RWPE2 (cell line): ENCODE results near the gene MYEOV.

Experiments used
- ATAC-seq: fragments of 200-7000 bp; cut with Tn5 transposase; 3 replicates; pipeline ENCODE4 v1.9.1; 2021; ENCODE audit warnings: low read depth
- DNase-seq: peaks from one replicate; pipeline ENCODE4 v3.0.0-alpha.2; 2020; ENCODE audit warnings: low spot score
- H3K27ac ChIP-seq: fragments of 450-650 bp; 2 replicates; pipeline ENCODE4 v1.5.1; 2017; ENCODE audit warnings: mild to moderate bottlenecking; ENCODE audit not compliant: poor library complexity, severe bottlenecking
- H3K27me3 ChIP-seq: fragments of 250-450 bp; sonication (Bioruptor Pico); 2 replicates; pipeline ENCODE4 v1.5.1; 2021; ENCODE audit warnings: mild to moderate bottlenecking, moderate library complexity; ENCODE audit not compliant: insufficient read depth, poor library complexity, severe bottlenecking
- H3K36me3 ChIP-seq: fragments of 250-450 bp; sonication (Bioruptor Pico); 2 replicates; pipeline ENCODE4 v1.5.1; 2020; ENCODE audit warnings: low read depth, mild to moderate bottlenecking, moderate library complexity
- H3K4me1 ChIP-seq: fragments of 250-450 bp; sonication (Bioruptor Pico); 2 replicates; pipeline ENCODE4 v1.5.1; 2021; ENCODE audit warnings: mild to moderate bottlenecking, moderate library complexity; ENCODE audit not compliant: insufficient read depth, poor library complexity, severe bottlenecking
- H3K4me3 ChIP-seq: fragments of 250-450 bp; sonication (Bioruptor Pico); 2 replicates; pipeline ENCODE4 v1.5.1; 2021; ENCODE audit warnings: mild to moderate bottlenecking, moderate library complexity; ENCODE audit not compliant: severe bottlenecking
- H3K9me3 ChIP-seq: fragments of 250-450 bp; sonication (Bioruptor Pico); 2 replicates; pipeline ENCODE4 v1.5.1; 2021; ENCODE audit warnings: mild to moderate bottlenecking, moderate library complexity; ENCODE audit not compliant: severe bottlenecking
- CTCF ChIP-seq: fragments of 450-650 bp; IDR thresholded peaks from one replicate; pipeline ENCODE4 v1.5.1; 2017; ENCODE audit warnings: mild to moderate bottlenecking, moderate library complexity; ENCODE audit not compliant: poor library complexity, severe bottlenecking

The MYEOV gene

GRCh38 chr11:69288883-69289242, 5.1 kb upstream of the MYEOV start:
- H3K36me3 ChIP-seq = no peaks in the 10 kb centered on the region
- no peak overlapping the region for H3K27ac ChIP-seq
- no peak for DNase-seq
- peaks cover 4% of the 10 kb centered on the region for H3K4me1 ChIP-seq
- no peak for ATAC-seq
- no peaks in the 10 kb centered on the region for H3K27me3 ChIP-seq
- no peak for TF ChIP-seq CTCF
- H3K4me3 ChIP-seq = no peak overlapping the region
- H3K9me3 ChIP-seq = no peaks in the 10 kb centered on the region

GRCh38 chr11:69290806-69291205, 3.1 kb upstream of the MYEOV start:
- no peaks in the 10 kb centered on the region for H3K36me3 ChIP-seq
- no peaks in the 10 kb centered on the region for H3K9me3 ChIP-seq
- H3K27ac ChIP-seq = no peak overlapping the region
- H3K4me3 ChIP-seq = no peak overlapping the region
- H3K27me3 ChIP-seq = no peaks in the 10 kb centered on the region
- ATAC-seq = no peak
- peaks cover 4% of the 10 kb centered on the region for H3K4me1 ChIP-seq
- no peak for DNase-seq
- no peak for TF ChIP-seq CTCF

- H3K36me3 ChIP-seq = no peaks in the 10 kb centered on the region
- no peaks in the 10 kb centered on the region for H3K27me3 ChIP-seq
- no peak for TF ChIP-seq CTCF
- no peak overlapping the region for H3K27ac ChIP-seq
- peaks cover 10% of the 10 kb centered on the region for H3K4me1 ChIP-seq
- no peak for DNase-seq
- no peak overlapping the region for H3K4me3 ChIP-seq
- ATAC-seq = no peak
- H3K9me3 ChIP-seq = no peaks in the 10 kb centered on the region
Observed at GRCh38 chr11:69291459-69292110, 2.4 kb upstream of the MYEOV start.

GRCh38 chr11:69292221-69292648, 1.7 kb upstream of the MYEOV start:
- Histone ChIP-seq H3K36me3 (no peaks in the 10 kb centered on the region), H3K9me3 (no peaks in the 10 kb centered on the region), H3K4me1 (peaks cover 15% of the 10 kb centered on the region), H3K27me3 (no peaks in the 10 kb centered on the region), H3K4me3 (no peak overlapping the region), H3K27ac (no peak overlapping the region)
- TF ChIP-seq CTCF = peak; percentile 44
- DNase-seq = no peak
- ATAC-seq = no peak

- DNase-seq = no peak
- TF ChIP-seq CTCF = no peak
- ATAC-seq = no peak
- Histone ChIP-seq H3K4me3 (no peak overlapping the region), H3K36me3 (no peaks in the 10 kb centered on the region), H3K27ac (peak overlapping the region; percentile 96), H3K9me3 (no peaks in the 10 kb centered on the region), H3K4me1 (peaks cover 22% of the 10 kb centered on the region), H3K27me3 (no peaks in the 10 kb centered on the region)
Observed at GRCh38 chr11:69293087-69293486, 868 bp upstream of the MYEOV start.
